ENCODE data around the gene CA5B.
"Not testable (repeated sequence)": the region's sequence is repeated elsewhere in the genome, so short reads cannot be mapped to it uniquely, and the experiment has no call there.

The CA5B gene

DNA sequence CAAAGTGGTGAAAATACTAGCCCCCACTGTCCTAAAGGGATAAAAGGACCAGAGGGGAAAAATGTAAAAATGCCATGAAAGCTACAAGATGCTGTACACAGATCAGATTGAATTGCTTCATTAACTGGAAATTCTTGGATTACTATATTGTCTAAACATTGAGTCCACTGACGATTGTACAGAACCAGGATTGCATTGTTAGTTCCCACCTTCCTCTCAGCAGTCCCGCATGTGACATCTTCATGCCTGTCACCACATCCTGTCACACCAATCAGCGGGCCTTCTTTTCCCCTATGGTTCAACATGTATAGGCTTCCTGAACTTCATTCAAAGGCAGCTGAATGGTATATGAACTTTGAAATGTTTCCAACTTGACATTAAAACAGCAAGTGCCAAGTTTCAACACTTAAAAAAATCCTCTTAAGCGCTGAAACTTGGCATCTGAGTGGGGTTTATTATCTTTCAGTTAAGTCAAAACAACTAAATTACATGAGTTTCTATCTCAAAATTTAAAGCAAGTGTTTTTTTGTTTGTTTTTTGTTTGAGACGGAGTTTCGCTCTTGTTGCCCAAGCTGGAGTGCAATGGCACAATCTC, 76.8 kb downstream of the CA5B start:
- DNase-seq: no peak

DNA sequence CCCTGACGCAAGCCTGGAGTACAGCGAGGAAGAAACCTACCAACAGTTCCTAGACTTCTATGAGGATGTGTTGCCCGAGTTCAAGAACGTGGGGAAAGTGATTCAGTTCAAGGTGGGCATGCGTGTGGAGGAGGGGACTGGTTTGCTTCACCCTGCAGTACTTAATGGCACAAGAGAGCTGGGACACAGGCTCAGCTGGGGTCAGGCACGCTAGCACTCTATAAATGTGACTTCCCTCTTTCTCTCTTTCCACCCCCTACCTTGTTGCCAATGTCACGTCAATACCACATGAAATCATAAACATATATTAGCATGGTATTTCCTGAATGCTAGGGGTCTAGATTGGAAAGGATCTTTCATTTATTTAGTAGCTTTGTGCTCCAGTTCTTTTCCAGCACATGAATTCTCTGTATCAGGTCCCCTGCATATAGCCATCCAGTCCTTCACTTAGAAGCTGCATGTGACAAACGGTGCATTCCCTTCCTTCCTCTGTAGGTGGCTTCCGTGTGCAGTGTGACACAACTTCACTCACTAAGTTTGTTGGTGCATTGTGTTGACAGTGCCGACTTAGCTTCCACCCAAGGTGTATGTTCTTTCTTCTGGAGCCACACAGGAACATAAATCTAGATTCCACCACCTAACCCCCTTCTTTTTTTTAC, 77.8 kb downstream of the CA5B start:
- DNase-seq: peak; percentile 64

DNA sequence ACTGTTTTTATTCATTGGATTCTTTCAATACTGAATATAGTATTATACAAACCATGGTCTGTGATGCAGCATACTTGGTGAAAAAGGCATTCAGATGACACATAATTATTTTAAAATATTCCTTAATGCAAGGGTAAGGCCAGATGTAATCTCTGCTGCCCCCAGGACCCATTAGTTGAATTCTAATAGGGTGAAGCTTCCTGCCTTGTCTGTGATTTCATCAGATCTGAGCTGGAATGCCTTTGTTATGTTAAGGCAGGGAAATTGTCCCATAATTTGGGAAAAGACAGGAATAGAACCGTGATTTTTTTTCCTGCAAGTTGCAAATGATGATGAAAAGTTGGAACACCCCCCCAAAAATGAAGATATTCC, 78.4 kb downstream of the CA5B start:
- no peak for DNase-seq

DNA sequence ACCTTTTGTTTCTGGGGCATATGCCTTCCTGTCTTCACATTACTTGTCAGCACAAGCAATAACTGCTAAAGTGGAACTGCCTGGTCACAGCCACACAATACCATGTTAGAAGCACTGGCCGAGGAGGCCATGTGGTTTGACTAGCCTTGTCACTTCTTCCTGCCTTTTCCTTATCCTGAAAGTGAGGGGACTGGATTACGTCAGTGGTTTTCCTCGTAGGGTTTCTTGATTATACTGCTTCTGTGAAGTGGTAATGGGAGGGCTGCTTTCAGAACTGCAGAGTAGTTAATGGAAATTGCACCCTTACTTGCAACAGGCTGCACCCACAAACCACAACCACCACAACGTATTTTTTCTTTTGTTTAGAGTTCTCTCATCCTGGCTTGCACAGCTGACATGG, 78.8 kb downstream of the CA5B start:
- peak; percentile 26 for DNase-seq

DNA sequence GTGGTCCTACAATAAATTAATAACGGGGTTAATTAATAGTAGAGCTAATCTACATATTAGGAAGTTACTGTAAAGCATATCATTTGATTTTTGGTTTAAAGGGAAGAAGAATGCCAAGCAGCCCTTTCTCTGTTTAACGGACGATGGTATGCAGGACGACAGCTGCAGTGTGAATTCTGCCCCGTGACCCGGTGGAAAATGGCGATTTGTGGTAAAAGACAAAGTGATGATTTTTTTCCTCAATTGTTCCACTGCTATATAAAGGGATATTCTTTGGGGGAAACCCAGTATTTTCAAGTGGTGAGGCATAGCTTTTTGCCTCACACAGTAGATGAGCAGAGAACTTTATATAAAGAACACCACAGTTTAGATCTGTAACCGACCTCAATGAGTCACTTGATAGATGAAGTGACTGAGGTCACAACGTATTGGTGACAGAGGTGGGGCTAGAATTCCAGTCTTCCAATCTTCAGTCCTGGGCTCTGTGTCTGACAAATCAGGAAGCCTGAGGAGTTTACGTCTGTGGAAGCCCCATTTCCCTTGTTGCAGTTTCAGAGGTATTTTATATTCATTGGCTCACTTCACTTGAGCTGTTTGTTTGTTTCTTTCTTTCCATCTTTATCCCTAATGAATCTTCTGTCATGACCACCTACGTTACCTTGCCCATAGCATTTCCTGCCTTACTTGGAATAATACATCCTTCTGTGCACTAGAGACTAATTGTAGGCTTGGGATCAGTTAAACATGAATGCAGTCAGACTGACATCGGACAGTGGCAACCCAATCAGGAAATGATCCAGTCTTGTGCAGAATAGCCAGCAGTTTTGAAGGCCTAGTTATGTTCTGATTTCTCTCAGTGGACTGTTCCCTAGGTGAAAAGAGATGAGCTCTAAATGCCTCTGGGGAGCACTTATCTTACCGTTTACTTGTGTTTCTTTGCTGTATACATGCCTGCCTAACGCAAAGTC, 82.3 kb downstream of the CA5B start:
- DNase-seq: no peak

DNA sequence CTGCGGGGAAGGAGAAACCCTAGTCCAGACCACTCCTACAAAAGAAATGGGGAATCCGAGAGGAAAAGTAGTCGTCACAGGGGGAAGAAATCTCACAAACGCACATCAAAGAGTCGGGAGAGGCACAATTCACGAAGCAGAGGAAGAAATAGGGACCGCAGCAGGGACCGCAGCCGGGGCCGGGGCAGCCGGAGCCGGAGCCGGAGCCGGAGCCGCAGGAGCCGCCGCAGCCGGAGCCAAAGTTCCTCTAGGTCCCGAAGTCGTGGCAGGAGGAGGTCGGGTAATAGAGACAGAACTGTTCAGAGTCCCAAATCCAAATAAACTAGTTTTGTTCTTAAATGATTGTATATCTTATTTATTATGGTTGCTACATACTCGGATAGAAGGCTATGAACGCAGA, 84.9 kb downstream of the CA5B start:
- no peak for DNase-seq

DNA sequence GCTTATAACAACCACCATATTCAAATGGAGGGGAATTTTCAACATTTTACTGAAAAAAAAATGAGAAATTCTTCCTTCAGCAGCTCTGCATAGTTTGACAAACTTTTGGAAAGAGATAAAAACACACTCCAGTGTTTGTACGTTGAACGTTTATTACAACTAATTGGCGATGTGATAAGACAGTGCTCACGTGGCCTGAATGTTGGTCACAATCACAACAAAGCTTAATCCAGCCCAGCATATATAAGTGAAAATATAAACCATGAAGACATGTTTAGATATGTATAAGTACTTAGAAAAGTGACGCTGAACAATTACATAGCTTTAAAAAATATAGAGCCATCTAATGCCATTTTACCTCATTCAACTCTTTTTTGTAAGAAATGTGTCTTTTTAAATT, 87.9 kb downstream of the CA5B start:
- DNase-seq: no peak

DNA sequence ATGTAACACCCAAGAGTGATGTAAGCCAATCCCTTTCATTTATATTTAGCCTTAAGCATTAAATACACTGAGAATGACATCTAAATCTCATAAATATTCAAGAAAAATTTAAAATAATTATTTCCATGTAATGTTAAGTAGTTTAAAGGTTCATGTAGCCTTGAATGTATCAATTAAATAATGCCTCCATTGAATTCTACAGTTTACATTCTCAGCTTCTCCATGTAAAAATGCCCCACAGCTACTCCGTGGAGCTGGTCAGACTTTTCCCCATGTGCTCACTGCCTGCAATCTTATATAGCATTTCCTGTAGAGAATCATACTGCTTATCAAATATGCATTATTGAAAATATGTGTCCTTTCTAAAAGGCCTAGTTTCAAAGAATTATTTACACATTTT, 91.1 kb downstream of the CA5B start:
- DNase-seq: no peak

DNA sequence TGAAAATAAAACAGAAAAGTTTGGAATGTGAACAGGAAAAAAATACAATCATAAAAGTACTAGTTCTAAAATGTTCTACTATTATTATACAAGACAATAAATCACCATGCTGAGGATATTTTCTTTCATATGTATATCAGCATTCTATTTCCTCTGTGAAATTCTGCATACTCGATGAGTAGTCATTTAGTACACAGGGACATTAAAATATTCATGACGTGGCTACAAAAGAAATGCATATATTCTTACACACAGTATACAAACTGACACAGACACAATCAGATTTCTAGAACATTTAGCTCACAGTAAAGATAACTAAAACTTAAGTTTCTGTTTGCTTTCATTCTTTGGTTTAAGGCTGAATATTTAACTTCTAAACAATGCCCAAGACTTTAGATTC, 93.3 kb downstream of the CA5B start:
- not testable (repeated sequence) for DNase-seq

DNA sequence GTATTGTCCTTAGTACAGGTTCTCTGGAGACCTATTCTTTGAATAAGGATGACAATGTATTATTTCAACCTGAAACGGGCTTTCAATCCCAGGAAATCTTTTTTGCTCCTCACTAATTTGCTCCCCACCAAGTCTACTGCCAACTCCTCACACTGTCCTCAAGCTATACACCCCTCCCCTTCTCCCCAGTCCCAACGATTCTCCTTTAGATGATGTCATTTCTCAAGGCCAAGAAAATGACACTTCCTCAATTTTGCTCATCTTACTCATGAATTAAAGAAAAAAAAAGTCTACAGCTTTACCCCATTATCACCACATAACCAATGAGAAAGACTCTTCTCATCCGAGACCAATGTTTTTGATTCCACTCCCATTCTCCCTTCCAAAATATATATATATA, 96.0 kb downstream of the CA5B start:
- no peak for DNase-seq

DNA sequence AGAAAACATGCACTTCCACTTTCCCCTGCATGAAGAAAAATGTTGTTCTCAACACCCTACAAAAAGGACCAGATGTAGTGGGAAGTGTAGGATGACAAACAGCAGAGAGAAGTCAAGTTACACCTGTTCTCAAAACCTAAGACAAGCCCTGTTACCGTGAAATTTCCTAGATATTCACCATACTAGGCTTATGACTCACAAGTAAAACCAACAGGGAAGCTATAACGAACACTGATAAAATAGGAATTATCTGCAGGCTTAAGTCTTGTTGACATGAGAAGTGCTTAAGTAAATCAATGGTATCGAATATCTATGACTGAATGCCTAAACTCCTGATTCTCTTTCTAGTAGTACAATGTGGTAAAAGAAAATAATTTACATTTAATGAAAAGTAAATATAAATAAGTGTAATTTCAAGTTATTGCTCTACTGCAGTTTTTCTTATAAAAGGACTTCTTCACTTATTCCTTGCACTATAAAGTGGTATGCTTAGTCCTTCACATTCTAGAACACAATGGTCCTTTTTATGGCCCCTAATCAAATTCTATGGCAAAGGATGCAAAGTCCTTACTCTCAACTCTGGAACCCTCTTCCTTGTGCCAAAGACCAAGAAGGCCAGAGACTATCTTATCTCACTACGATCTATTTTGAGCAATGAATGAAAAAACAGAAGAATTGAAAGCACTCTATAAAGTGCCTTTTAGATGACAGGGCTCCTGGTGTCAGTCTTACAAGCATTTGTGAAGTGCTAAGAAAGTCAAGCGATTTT, 96.9 kb downstream of the CA5B start:
- DNase-seq: no peak

All from hematopoietic multipotent progenitor cell treated with erythropoietin and hydrocortisone succinate and interleukin-3 and kit ligand, for 8 days (in vitro differentiated cells).